Stimulated activated naive CD8-positive, alpha-beta T cell treated with anti-CD3 and anti-CD28 coated beads, Interleukin-15, Interleukin-2, amounts not matched to agents 100 U/mL and 50 U/mL, for 24 hours (primary cell): Measurements from ENCODE around the gene CACNA2D4.

ENCODE experiments used
- ATAC-seq: fragments of 150-1000 bp; cut with Tn5 transposase; one replicate; pipeline ENCODE4 v1.10.0; 2021
- DNase-seq: peaks from one replicate; pipeline ENCODE4 v3.0.0; 2021

Gene CACNA2D4

DNA sequence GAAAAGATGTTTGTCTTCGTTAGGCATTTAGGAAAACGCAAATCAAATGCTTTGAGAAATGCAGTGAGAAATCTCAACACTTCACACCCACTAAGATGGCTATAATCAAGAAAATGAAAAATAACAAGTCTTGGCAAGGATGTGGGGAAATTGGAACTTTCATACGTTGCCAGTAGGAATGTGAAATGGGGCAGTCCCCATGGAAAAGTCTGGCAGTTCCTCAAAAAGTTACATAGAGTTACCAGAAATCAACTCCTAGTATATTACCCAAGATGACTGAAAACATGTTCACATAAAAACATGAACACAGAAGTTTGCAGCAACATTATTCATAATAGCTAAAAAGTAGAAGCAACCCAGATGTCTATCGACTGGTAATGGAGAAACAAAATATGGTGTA is 139.5 kb downstream of the CACNA2D4 start:
- no peak for DNase-seq

DNA sequence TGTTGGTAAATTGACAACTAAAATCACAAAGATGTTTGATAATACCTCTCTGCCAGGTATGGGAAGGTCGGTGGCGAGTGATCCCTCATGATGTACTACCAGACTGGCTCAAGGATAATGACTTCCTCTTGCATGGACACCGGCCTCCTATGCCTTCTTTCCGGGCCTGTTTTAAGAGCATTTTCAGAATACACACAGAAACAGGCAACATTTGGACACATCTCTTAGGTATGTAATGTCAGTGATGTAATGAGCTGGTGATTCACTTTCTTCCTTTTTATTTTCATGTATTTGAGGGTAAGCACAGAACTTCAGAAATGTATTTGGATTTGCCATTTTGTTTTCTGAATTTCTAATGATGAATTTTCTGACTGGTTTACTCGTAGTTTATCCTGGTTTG is 140.7 kb downstream of the CACNA2D4 start:
- ATAC-seq (no peak), DNase-seq (no peak)

More for the DNA sequence above, 139.5 kb downstream of the CACNA2D4 start:
- no peak for ATAC-seq

DNA sequence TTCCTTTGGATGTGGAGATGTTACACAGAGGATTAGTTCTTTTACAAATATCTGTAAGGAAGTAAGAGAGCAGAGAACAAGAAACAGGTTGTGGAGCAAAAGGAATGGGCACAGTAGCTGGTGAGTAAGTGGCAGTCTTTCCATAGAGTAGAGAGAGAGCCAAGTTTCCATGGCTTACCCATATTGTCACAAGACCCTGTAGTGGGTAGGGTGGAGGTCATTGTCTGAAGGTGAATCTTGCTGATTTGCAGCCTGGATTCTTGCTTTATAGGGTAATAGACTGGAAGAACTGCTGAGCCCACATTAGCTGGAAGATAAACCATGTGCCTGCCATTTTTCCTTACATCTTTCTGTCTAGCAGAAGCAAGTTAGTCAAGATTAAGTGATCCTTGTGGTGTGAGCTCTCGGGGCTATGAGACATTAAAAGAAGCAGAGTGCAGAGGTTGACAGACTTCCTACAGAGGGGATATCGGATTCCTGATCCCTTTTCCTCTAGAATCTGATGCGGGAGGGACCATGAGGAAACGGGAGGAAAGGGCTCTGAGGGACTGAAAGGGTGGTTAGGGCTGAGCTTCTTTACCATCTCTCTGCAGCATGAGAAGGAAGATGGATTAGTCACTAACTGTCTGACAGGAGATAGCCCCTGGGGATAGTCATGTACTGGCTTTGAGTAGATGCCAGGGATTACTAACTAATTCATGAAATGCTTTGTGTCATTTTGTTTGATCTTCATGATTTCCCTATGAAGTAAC is 142.1 kb downstream of the CACNA2D4 start:
- DNase-seq, result no peak

DNA sequence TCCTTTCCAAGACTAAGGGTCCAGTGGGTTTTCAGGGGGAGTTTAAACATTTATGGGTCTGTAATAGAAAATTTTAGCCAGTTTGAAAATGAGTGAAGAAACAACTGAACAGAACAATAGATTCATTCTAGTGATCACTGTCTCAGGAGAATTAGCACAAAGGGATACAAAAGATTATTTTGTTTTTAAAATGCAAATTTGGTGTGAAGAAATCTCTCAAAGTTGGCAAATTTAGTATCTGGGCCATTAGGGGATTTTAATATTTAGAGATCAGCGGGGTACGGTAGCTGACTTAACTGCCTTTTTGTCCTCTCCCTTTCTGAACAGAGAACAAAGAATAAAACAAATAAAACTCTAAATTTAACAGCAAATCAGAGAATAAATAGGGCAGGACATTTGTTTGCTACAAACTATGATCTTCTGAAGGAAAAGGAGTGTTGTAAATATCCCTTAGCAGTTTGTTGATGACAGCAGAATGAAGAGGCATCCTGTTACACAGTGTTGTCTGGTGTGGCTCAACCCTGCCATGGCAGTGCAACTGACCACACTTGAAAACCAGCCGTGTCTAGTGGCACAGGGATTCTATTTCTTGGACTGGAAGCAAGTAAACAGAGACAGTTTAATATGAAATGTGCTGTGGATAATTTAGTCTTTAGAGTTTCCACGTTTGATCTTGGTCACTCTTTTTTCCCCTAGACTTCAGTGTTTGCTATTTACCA is 144.4 kb downstream of the CACNA2D4 start:
- DNase-seq, result no peak
- ATAC-seq, result no peak

More for the DNA sequence above, 142.1 kb downstream of the CACNA2D4 start:
- peak; percentile 59 for ATAC-seq

DNA sequence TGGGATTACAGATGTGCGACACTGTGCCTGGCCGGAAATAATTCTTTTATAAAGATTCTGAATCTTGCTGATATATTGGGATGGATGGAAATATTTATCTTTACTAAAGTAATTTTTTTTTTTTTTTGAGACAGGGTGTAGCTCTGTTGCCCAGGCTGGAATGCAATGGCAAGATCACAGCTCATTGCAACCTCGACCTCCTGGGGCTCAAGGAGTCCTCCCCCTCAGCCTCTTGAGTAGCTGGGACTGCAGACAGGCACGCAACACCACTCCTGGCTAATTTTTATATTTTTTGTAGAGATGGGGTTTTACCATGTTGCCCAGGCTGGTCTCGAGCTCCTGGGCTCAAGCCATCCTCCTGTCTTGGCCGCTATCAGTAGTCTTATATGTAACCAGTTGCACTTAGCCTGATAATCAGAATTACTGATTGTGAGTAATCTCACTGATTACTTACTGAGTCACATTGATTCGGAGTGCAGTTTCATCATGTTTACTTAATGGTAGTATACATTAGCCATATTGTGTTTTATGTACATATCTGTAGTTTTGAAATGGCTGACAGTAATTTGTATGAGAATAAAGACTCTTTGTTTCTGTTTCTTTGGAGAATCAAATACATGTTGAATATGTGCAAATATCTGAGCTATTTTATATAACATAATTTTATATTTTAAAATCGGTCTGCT is 148.5 kb downstream of the CACNA2D4 start:
- no peak for ATAC-seq
- no peak for DNase-seq

DNA sequence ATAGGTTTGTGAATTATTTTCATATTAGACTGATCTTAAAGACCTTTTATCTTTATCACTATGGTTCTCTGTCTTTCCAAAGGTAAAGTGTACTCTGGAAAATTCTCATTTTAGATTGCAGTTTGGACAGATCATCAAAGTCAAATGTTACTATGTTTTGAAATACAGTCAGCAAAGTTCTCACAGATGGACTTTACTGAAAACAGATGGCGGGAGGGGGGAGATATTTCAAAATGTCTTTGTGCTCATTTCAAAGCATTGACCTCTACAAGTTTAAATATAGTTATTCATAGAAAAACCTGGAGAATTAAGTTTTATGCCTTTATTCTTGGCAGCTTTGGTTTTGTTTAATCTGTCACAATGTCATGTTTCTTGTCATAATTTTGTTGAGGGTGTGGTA is 149.8 kb downstream of the CACNA2D4 start:
- DNase-seq, result no peak
- no peak for ATAC-seq

DNA sequence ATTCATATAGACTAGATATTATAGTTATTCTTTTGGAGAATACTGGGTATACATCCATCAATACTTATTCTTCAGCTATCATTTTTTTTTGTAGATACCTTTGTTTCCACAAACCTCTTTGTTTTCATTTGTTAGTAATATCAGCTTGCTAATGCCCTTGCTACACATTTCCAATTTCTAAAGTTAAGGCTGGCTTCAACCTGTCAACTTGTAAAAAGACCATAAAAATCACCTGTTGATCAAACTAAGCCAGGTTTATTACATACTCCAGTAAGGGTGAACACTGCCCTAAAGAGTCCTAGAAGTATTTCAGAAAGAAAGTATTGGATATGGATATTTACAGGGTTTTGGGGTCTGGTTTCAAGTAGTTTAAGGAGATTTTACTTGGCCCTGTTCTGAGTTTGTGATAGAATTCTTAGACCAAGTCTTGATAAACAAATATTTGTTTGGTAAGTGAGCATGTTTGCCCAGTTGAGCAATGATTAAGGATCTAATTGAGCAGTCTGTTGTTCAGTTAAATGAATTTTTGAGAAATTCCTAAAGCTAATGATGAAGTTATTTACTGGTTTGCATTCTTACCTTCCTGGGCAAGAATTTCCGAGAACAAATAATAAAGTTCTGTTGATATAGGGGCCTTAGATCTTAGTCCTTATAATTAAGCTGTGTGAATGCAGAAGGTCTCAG is 150.9 kb downstream of the CACNA2D4 start:
- no peak for DNase-seq
- no peak for ATAC-seq

DNA sequence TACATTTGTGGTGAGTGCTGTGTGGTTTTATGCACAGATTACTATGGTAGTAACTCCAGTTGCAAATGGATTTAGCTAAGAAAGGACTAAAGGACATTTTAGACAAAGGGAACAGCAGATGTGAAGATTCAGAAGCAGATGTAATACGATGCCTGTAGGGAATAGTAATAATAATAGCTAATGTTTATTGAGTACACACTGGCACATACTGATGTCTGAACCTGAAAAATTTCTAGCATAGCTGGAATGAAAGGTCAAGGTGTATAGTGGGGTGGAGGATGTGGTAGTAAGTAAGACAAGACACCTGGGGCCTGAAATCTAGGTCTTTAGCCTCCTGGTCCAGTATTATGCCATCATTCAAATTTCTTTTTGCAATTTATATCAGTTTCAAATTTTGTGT is 152.3 kb downstream of the CACNA2D4 start:
- no peak for ATAC-seq
- no peak for DNase-seq

DNA sequence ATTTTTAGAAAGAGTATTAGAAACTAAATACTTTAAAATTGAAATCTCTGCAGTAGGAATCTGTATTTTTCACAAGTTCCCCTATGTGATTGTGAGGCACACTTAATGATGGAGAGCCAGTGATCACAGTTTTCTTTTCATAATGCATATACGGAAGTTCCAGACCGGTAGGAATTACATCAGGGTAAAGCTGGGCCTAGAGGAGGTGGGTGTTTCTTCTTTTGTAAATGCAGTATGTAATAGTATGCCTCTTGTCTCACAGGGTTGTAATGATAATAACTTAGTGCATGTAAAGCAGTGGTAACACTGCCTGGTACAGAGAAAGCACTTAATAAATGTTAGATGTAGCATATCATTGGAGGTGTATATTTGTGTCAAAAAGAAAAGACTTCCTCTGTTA is 155.3 kb downstream of the CACNA2D4 start:
- DNase-seq (no peak), ATAC-seq (no peak)

DNA sequence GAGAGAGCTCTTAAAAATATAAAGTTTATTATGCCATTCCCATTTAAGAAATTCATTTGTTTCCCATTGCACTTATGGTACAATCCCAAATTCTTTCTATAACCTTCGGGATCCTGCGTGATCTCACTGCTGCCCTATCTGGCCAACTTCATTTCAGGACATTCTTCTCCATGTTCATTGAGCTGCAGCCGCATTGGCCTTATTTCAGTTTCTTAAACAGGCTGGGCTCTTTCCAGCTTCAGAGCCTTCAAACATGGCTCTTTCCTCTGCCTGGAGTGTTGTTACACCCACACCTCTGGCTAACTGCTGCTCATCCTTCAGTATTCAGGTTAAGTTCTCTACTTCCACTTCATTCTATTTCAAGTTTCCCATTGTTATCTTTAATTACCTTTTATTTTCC is 156.6 kb downstream of the CACNA2D4 start:
- ATAC-seq (no peak), DNase-seq (no peak)

DNA sequence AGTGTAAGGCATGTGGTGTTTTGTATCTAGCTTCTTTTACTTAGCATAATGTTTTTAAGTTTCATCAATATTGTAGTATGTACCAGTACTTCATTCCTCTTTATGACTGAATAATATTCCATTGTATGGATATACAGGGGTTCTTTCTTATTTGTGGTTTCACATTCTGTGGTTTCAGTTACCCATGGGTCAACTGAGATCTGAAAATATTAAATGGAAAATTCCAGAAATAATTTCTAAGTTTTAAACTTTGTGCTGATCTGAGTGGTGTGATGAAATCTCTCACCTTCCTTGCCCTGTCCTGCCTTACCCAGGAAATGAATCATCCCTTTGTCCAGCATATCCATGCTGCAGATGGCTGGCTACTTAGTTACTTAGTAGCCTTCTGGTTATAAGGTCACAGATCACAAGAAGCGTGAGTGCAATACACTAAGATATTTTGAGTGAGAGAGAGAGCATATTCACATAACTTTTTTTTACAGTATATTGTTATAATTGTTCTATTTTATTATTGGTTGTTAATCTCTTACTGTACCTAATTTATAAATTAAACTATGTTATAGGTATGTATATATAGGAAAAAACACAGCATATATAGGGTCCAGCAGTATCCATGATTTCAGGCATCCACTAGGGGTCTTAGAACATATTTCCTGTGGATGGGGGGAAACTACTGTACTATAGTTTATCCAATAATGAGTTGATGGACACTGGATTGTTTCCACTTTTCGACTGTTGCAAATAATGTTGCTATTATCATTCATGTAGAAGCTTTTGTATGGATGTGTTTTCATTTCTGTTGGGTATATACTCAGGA is 157.7 kb downstream of the CACNA2D4 start:
- ATAC-seq (no peak), DNase-seq (no peak)

DNA sequence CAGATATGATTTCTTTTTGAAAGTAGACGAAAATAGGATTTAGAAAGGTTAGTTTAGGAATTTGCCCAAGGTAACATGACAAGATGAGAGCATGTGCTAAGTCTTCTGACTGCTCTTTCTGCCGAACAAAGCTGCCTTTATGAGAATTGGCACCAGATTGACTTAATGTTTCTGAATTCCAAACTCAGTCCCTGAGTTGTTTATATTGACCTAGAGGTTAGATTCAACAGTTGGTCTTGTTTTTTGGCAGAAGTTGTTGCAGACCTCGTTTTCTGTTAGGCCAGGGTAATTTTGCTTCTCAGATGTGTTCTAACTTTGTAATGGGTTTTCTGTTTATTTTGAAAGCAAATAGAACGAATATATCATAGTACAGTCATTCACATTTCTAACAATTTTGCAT is 159.6 kb downstream of the CACNA2D4 start:
- DNase-seq (no peak), ATAC-seq (no peak)

DNA sequence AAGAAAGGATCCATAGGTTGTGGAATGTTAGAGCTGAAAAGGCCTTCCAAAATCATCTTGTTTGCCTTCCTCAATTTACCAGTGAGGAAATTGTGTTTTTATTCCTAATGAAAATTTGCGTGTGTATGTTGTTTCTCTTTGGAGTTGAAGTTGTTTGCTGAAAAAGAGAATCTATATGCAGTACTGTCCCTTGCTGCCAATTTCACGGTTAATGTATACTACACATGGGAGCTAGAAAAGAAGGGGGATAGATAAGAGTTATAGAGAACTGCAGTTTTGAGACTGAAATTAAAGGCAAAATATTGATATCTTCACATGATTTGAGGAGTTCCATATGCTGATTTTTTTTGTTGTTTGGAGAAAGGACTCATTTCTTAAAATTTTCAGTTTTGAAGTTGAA is 160.1 kb downstream of the CACNA2D4 start:
- no peak for DNase-seq
- ATAC-seq, result no peak

DNA sequence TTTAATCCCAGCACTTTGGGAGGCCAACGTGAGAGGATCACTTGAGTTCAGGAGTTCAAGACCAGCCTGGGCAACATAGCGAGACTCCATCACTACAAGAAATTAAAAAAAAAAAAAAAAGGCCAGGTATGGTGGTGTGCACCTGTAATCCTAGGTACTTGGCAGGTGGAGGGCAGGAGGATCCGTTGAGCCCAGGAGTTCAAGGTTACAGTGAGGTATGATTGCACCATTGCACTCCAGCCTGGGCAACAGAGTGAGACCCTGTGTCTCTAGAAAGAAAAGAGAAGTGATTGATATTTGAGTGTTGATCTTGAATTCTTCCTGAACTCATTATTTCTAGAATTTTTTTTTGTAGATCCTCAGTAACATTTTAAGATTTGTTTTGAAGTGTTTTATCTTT is 168.2 kb downstream of the CACNA2D4 start:
- ATAC-seq (no peak), DNase-seq (no peak)

DNA sequence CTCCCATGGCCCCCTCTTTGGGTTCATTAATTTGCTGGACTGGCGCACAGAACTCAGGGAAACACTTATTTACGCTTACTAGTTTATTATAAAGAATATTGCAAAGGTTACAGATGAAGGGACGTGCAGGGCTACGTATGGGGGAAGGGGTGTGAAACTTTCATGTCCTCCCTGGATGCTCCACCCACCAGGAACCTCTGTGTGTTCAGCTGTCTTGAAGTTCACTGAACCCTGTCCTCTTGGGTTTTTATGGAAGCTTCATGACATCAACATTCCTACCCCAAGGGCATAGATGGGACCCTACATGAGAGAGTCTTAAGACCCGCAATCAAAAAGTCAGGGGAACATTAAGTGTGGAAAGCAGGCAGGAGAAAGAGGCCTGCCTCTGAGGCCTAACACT is 169.4 kb downstream of the CACNA2D4 start:
- DNase-seq (no peak), ATAC-seq (no peak)

DNA sequence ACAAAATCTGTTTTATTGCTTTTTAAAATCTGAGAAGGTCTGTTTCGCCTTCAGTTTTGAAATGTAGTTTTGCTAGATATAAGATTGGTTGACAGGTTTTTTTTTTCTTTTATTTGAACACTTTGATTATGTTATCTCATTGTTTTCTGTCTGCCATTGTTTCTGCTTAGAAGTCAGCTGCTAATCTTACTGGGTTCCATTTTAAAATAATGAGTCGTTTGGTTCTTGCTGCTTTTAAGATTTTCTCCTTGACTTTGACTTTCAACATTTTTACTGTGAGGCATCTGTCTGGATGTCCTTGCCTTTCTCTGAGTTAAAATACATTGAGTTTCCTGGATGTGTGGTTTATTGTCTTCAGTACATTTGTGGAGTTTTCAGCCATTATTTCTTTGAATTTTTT is 170.8 kb downstream of the CACNA2D4 start:
- ATAC-seq, result no peak
- DNase-seq, result no peak

DNA sequence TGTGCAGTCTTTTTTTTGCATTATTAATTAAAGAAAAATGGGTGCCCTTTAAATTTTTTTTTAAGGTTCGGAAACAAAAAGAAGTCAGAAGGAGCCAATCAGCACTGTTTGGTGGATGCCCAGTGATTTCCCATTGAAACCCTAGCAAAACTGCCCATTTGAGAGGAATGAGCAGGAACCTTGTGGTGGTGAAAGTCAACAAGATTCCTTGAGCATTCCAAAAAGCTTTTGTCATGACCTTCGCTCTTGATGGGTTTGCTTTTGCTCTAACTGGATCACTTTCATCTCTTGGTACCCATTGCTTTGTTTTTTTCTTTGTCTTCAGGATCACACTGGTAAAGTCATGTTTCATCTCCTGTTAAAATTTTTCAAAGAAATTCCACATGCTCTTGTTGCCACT is 173.5 kb downstream of the CACNA2D4 start:
- DNase-seq (no peak), ATAC-seq (no peak)
